Kasumi-1 (cell line): ENCODE measurements around the gene OR2J3.
"Not testable (repeated sequence)": the region's sequence is repeated elsewhere in the genome, so short reads cannot be mapped to it uniquely, and the experiment has no call there.

ENCODE experiments used
- DNase-seq, 2 experiments: peaks; one replicate each; lab custom pipeline; 2025; lab: John Stamatoyannopoulos, UW

OR2J3 gene

DNA sequence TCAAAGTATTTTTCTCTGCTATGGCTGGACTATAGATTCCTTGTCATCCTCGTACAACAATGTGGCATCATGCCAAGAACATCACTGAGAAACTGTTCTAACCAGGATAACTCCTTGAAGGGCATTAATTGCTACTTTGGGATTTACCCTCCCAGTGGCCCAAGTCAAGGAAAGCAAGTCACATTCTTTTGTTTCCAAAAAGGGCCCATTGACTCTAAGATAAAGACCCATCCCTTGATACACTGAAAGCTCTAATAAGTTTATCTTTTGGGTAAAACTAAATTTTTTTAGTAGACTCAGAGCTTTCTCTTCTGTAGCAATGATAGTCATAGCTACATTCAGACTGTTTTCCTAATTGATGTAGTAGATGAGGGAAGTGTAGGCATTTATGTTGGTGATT is at the start of gene OR2J3:
OR2J3 (plus strand) TSS at position 301 of the 400 bp plus-strand sequence. CDS start 3,833 bp downstream, outside the sequence.
- no peak for DNase-seq

DNA sequence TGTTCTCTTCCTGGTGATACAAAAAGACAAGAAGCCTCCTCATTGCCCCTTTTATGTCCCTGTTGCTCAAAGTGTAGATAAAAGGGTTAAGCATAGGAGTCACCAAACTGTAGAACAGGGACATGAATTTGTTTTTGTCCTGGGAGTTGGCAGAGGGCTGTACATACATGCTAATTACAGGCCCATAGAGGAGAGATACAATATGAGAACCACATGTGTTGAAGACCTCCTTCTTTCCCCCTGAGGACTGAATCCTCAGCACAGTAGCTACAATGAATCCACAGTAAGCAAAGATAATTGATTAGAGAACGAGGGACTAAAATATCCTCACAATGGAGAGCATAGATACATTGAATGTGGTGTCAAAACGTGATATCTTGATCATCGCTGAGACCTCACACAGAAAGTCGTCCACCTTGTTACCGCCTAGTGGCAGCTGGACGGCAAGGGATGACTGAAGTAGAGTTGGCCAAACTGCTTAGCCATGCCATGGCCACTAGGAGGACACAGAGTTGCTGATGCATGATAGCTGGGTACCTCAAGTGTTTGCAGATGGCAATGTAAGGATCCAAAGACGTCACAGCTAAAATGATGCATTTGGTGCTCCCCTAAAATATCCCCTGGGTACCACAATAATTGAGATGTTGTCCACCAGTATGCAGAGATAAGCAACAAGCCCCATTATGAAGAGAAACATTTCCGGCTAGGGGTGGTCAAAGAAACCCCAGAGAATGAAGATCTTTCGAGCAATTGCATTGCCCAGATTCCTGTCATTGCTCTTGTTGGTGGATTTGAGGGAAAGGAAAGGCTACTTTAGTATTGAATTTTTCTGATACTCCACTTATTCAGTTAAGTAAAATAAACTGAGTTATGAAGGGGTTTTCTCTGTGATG is 35.8 kb upstream of the OR2J3 start:
- peak; percentile 6 to 31 for DNase-seq

DNA sequence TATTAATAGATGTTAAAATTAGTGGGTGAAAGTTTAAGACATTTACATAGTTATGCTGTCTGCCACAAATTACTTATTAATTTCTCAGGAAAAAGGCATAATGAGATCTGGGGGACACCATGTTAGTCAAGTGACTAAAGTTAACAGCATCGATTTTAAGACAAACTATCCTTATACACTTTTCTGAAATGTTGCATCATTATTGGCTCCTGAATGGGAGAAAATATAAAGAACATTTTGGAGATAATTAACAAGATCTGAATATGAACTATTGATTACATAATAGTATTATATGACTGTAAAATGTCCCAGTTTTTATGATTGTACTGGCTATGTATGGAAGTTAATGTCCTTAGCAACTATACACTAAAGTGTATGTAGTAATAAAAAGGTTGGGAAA is 28.7 kb upstream of the OR2J3 start:
- DNase-seq, result no peak

DNA sequence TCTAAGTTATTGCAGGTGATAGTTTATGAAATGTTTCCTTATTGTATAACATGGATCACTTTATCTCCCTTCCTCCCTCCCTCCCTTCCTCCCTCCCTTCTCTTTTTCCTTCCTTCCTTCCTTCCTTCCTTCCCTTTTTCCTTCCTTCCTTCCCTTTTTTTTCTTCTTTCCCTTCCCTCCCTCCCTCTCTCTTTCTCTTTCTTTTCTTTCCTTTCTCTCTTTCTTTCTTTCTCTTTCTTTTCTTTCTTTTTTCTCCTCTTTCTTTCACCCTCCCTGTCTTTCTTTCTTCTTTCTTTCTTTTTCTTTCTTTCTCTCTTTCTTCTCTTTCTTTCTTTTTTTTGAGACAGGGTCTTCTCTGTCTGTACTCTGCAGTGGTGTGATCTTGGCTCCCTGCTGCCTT is 26.5 kb upstream of the OR2J3 start:
- DNase-seq, result no peak

DNA sequence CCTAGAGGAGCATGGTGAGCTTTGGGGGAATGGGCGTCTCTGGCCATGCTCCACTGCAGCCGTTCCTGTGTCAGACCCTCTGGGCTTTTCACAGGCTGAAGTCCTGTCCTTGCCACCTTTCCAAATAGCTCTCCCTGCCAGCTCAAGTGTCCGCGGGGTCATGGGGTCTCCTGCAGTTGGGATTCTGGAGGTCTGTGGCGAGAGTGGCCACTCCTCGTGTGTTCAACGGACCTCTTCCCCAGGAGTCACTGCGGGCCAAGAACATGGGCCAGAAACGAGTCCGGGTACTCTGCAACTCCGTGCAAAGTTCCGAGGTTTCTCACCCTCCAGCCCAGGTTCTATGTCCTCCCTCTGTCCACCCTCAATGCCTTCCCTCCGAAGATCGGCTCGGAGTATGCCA is 25.4 kb upstream of the OR2J3 start:
- DNase-seq, result no peak

DNA sequence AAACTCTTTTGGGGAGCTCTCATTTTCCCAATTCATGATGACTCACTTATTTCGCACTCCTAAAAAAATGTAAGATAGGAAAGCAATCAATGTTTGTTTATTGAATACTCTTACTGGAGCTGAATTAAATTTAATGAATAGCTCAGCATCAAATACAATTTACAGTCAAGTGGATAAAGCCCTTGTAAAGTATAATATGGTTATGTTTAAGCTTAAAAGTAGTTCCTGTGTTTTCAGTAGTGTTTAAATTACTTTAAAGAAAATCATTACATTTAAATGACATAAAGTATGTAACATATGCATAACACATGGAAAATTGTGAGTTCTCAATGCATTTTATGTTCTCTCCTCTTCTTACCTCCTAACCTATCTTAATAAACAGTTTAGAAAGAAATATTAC is 20.6 kb upstream of the OR2J3 start, which contains the start of gene OR2B3:
OR2B3 (minus strand) TSS at position 101 of the 400 bp plus-strand sequence; CDS start at position 36, 65 bp downstream.
- DNase-seq, result no peak

DNA sequence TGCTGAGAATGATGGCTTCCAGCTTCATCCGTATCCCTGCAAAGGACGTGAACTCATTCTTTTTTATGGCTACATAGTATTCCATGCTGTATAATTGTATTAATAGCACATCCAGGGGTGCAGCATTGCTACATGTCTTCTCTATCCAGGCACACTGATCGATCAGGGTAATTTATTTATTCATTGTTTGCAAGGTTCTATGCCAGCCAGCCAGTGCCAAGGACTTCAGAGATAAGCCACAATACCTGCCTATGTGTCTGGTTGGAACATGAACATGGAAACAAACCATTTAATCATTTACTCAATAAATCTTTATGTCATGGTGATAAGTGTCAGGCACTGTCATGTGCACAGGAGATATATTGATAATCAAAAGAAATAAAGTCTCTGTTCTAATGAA is 14.9 kb upstream of the OR2J3 start:
- no peak for DNase-seq

DNA sequence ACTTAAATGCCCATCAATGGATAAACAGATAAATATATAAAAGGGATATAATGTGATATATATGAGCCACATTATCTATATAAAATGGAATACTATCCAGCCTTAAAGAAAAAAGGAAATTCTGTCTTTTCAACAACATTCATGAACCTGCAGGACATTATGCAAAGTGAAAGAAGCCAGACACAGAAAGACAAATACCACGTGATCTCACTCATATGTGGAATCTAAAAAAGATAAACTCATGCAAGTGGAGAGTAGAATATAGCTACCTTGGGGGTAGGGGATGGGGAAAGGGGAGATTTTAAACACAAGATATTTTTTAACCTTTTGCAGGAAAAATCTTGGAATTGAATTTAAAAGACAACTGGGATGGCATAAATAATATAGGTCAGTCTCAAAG is 10.1 kb upstream of the OR2J3 start:
- no peak for DNase-seq

DNA sequence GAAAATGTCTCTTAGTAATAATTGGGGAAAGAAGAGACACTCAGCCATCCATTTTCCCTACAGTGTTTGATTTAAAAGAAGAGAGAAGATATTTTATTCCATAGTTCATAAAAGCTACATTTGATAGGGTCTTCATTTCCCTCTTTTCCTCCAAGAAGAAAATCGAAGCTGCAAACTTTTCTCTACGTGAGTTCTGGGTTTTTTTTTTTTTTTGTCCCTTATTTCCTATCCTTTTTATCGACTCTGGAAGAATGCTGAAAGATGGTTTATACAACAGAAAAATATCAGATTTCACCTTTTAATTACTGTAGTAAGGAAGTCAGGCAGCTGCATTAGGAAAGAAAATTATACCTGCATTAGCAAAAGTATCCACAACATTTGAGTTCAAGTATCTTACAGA is 8.7 kb upstream of the OR2J3 start, which contains the start of gene OR2J1:
OR2J1 (plus strand) TSS at position 301 of the 400 bp plus-strand sequence. CDS start 1,453 bp downstream, outside the sequence.
- no peak for DNase-seq

DNA sequence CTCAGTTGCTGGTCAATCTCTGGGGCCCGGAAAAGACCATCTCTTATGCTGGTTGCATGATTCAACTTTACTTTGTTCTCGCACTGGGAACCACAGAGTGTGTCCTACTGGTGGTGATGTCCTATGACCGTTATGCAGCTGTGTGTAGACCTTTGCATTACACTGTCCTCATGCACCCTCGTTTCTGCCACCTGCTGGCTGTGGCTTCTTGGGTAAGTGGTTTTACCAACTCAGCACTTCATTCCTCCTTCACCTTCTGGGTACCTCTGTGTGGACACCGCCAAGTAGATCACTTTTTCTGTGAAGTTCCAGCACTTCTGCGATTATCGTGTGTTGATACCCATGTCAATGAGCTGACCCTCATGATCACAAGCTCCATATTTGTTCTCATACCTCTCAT is 4.3 kb downstream of the OR2J3 start:
- DNase-seq, result no peak

DNA sequence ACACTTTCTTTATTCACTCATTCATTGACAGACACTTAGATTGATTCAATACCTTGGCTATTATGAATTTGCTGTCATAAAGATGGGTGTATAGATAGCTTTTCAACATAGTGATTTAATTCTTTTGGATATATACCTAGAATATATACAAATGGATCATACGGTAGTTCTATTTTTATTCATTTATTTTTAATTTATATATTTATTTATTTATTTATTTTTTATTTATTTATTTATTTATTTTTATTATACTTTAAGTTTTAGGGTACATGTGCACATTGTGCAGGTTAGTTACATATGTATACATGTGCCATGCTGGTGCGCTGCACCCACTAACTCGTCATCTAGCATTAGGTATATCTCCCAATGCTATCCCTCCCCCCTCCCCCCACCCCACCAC is 7.1 kb downstream of the OR2J3 start:
- DNase-seq, result not testable (repeated sequence)

DNA sequence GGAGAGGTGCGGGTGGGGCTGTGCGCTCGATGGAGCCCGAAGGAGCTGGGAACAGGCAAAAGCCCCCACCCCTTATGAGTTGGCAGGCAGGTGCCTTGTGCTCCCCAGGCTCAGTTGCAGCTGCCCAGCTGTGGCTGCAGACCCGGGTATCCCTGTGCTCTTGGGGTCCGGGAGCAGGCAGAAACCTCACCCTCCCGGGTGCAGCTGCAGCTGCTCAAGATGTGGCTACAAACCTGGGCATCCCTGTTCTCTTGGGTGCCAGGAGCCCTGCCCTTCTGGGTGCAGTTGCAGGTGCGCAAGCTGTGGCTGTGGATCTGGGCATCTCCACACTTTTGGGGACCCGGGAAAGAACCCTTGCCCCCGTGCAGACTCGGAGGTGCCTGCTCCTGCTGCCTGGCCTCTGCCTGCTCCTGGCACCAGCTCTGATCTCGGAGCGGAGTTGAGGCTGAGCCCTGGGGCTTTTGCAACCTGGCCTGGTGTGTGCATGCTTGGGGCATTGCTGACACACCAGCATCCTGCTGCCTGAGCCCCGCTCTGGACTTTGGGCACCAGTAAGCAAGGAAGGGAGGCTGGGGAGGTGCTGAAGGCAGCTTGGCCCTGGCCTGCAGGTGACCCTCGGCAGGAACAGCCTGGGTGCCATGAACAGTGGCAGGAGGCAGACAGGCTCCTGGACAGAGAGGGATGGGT is 21.6 kb downstream of the OR2J3 start:
- no peak for DNase-seq

DNA sequence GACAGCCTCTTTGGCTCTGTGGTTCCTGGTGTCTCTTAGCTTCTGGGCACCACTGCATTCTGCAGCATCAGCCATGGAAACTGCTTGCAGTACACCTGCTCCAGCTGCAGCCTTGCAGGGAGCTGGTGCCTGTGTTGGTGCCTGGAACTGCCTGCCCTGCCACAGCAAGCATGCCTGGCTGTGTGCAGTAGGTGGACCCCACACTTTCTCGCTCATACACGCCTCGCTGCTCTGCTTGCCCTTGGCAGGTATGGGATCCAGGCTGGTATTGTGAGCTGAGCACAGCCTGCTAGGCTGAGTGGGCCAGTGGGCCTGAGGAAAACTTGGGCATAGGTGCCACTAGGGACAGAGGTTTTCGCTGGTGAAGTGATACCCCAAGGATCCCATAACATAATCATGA is 22.8 kb downstream of the OR2J3 start:
- DNase-seq, result no peak

DNA sequence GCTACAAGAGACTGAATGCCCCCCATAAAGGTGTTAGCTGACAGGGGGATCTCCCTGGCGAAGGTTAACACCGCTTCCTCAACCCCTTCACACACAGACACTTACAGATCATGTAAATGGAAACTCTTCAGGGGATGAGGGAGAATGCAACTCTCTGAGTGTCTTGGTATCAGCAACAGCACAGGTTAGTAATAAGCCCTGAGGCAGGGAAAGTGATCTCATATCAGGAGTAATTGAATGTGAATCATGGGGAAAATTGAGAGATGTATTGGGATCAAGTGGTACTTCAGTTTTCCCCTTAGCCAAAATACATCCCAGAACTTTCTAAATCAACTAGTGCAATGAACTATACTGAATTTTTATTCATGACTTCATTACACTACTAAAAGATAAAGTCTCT is 23.8 kb downstream of the OR2J3 start:
- no peak for DNase-seq

DNA sequence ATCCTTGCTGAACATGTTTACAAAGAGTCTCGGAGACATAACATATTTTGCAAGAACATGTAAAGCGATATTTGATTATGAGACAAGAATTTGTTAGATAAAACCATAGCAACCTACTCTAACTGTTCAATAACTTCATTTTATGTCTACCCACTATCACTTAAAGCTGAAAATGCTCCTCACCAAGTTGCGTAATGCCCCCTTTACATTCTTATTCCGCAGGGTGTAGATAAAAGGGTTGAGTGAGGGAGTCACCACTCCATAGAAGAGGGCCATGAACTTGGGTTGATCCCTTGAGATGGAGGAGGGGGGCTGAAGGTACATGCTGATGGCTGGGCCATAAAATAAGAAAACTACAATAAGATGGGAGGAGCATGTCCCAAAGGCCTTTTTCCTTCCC is 29.9 kb downstream of the OR2J3 start:
- no peak for DNase-seq

DNA sequence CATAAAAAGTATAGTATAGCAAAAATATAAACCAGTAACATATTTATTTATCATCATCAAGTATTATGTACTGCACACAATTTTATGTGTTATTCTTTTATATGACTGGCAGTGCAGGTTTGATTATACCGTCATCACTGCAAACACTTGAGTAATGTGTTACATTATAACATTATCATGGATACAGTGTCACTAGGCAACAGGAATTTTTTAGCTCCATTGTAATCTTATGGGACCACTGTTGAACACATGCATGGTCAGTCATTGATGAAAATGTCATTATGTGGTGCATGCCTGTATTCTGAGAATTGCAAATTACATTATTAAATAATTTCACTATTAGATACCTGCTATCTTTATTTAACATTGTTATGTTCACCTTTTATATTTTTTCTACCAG is 33.7 kb downstream of the OR2J3 start:
- no peak for DNase-seq

DNA sequence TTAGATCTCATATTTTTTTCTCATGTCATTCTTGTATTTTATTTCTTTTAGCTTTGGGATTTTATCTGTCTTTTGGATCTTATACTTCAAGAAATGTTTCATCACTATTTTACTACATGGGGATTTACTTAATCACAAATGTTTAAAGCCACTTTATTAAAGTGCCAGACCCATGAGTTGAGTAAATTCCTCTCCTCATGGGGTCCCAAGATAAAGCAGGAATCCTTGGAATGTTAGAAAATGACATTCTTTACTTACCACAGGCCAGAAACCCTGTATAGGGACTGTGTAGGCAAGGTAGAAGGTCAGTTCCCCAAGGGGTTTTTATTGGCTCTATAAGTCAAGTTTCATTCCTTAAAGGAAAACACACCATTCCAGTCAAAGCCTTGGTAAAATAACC is 34.5 kb downstream of the OR2J3 start:
- DNase-seq, result no peak

DNA sequence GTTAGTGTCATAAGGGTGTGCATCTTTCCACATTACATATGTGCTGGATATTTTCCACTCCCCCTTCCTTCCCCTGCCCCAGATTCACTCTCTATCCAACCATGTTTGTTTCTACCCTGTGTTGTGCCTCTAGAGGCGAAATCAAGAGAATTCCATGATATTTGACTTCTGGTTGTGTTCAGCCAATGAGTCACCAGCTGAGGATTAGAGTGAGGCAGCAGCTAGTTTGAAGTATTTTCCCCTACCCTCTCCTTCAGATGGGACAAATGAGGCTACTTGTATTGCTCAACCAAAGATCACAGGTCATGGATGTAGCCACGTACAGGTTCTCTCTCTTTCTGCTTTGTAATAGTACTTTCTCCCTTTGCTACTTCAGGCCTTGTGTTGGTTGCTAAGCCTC is 38.3 kb downstream of the OR2J3 start:
- no peak for DNase-seq

DNA sequence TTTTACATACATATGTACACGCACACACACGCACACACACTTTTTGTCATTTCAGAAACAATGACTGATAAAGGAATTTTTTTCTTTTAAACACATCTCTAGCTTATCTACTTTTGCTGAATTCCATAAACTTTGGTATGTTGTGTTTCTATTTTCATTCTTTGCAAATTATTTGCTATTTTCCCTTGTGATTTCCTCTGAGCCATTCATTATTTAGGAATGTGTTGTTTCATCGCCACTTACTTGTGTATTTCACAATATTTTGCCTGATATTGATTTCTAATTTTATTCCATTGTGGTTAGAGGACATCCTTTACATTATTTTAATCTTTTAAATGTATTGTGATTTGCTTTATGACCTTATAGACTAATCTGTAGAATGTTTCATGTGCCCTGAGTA is 39.2 kb downstream of the OR2J3 start:
- DNase-seq, result no peak

DNA sequence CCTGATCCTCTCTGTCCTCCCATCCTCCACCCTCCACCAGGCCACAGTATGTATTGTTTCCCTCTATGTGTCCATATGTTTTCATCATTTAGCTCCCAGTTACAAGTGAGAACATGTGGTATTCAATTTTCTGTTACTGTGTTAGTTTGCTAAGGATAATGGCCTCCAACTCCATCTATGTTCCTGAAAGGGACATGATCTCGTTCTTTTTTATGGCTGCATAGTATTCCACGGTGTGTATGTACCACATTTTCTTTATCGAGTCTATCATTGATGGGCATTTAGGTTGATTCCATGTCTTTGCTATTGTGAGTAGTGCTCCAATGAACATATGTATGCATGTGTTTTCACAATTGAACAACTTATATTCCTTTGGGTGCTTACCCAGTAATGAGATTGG is 41.6 kb downstream of the OR2J3 start:
- DNase-seq, result not testable (repeated sequence)

DNA sequence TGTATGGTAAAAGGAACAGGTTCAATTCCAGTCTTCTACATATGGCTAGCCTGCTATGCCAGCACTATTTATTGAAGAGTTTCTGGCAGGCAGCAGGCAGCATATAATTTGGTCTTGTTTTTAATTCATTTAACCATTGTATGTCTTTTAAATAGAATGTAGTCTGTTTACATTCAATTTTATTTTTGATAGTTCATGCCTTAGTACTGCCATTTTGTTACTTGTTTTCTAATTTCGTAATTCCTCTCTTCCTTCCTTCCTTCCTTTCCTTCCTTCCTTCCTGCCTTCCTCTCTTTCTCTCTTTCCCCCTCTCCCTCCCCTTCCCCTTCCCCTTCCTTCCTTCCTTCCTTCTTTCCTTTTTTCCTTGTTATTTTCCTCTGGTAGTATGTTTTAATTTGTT is 45.2 kb downstream of the OR2J3 start:
- no peak for DNase-seq

DNA sequence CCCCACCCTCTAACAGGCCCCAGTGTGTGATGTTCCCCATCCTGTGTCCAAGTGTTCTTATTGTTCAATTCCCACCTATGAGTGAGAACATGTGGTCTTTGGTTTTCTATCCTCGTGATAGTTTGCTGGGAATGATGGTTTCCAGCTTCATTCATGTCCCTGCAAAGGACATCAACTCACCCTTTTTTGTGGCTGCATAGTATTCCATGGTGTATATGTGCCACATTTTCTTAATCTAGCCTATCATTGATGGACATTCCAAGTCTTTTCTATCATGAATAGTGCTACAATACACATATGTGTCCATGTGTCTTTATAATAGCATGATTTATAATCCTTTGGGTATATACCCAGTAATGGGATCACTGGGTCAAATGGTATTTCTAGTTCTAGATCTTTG is 47.3 kb downstream of the OR2J3 start:
- DNase-seq, result not testable (repeated sequence)

DNA sequence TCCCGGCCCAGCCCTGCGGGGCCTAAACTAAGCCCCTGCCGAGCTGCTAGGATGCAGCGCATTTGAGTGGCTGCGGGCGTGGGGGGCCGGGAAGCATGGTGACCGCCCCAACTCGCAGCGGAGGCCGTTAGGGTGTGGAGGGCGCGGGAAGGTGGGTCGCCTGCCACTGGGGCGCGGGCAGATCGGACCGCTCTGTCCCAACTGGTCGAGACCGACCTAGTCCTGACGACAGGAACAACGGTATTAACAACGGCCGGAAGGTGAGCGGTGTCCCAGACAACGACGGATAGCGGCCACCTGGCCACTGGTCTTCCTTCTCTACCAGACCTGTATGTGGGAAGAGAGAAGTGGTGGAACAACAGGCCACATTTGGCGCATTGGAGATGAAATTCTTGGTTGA is 52.1 kb downstream of the OR2J3 start:
- not testable (repeated sequence) for DNase-seq
